H1 (cell line): Measurements from ENCODE around the gene IQGAP3. TPM values are rescaled to one million over a fixed set of nuclear protein-coding genes. Genes with fewer than 3 reads are reported as not detected.
A peak's percentile ranks its signal among the peaks of the same experiment; 100 is the strongest.

ENCODE experiments used
- CTCF ChIA-PET: fragments of 300-600 bp; sonication (Branson Sonifier 250); formaldehyde crosslinking; loops from one replicate; lab custom pipeline; 2021; ENCODE audit not compliant: partially characterized antibody; lab: Charles Lee
- POLR2A ChIA-PET: fragments of 300-600 bp; sonication (Branson Sonifier 250); formaldehyde crosslinking; loops from one replicate; lab custom pipeline; 2021; ENCODE audit warnings: inconsistent platforms; ENCODE audit not compliant: partially characterized antibody; lab: Charles Lee
- DNase-seq, 2 experiments: peaks; one replicate each; pipeline versions ENCODE4 v3.0.0 to v3.0.0-alpha.2; 2010 to 2022; ENCODE audit warnings: low spot score in 2 of 2, low read depth in 1 of 2, mixed read lengths in 1 of 2
- FAIRE-seq: peaks from 2 replicates; lab custom pipeline; 2011; peaks lifted over from hg19 to GRCh38; lab: Jason Lieb, UNC
- H2AFZ ChIP-seq: 2 replicates; pipeline ENCODE4 v1.8.1; 2012; ENCODE audit warnings: low read length, inconsistent platforms
- H2AK5ac ChIP-seq: 2 replicates; pipeline ENCODE4 v1.6.1; 2013; ENCODE audit warnings: low read depth, low read length
- H2BK120ac ChIP-seq: replicated peaks from 2 replicates; pipeline ENCODE3; 2013; ENCODE audit warnings: low read depth, low read length, inconsistent platforms
- H2BK12ac ChIP-seq: 2 replicates; pipeline ENCODE4 v1.6.1; 2013; ENCODE audit warnings: low read depth, low read length
- H2BK15ac ChIP-seq: 2 replicates; pipeline ENCODE4 v1.6.1; 2013; ENCODE audit warnings: low read length
- H2BK20ac ChIP-seq: 2 replicates; pipeline ENCODE4 v1.6.1; 2013; ENCODE audit warnings: low read length
- H2BK5ac ChIP-seq: 2 replicates; pipeline ENCODE4 v1.6.1; 2013; ENCODE audit warnings: low read depth, low read length
- H3K14ac ChIP-seq: 2 replicates; pipeline ENCODE4 v1.6.1; 2013; ENCODE audit warnings: inconsistent platforms; ENCODE audit not compliant: insufficient read length
- H3K18ac ChIP-seq: 2 replicates; pipeline ENCODE4 v1.6.1; 2013; ENCODE audit warnings: low read length; ENCODE audit errors: extremely low read depth
- H3K23ac ChIP-seq: 2 replicates; pipeline ENCODE4 v1.6.1; 2013; ENCODE audit warnings: inconsistent platforms; ENCODE audit not compliant: insufficient read length
- H3K23me2 ChIP-seq: 2 replicates; pipeline ENCODE4 v1.6.1; 2013; ENCODE audit warnings: low read depth, low read length
- H3K27ac ChIP-seq: 2 replicates; pipeline ENCODE4 v1.6.1; 2011; ENCODE audit warnings: low read depth, low read length, inconsistent platforms
- H3K27me3 ChIP-seq, 4 experiments: replicated peaks in 1 of 4; 1 replicate in 1 of 4; 2 replicates in 3 of 4; pipeline versions ENCODE4 v1.6.1 to v1.8.1; 2011 to 2013; ENCODE audit warnings: low read length in 3 of 4, mild to moderate bottlenecking in 3 of 4, inconsistent platforms in 2 of 4, mixed read lengths in 2 of 4, moderate library complexity in 1 of 4; ENCODE audit not compliant: control insufficient read depth in 3 of 4, insufficient read depth in 3 of 4; ENCODE audit errors: extremely low read depth in 1 of 4
- H3K36me3 ChIP-seq, 4 experiments: 2 replicates each; pipeline versions ENCODE4 v1.6.1 to v1.8.1; 2011 to 2013; ENCODE audit warnings: mild to moderate bottlenecking in 4 of 4, low read length in 3 of 4, moderate library complexity in 2 of 4, control low read depth in 1 of 4, inconsistent platforms in 1 of 4; ENCODE audit not compliant: insufficient read depth in 4 of 4, control insufficient read depth in 2 of 4
- H3K4ac ChIP-seq: replicated peaks from 2 replicates; pipeline ENCODE3; 2013; ENCODE audit warnings: low read length, low read depth, mixed read lengths, inconsistent platforms; ENCODE audit not compliant: insufficient read length
- H3K4me1 ChIP-seq, 4 experiments: replicated peaks in 1 of 4; 1 replicate in 1 of 4; 2 replicates in 3 of 4; pipeline versions ENCODE4 v1.6.1 to v1.8.1; 2011 to 2013; ENCODE audit warnings: low read length in 3 of 4, inconsistent platforms in 2 of 4, mixed read lengths in 1 of 4; ENCODE audit not compliant: insufficient read depth in 4 of 4, control insufficient read depth in 3 of 4
- H3K4me2 ChIP-seq, 2 experiments: 2 replicates each; pipeline versions ENCODE4 v1.6.1 to v1.8.1; 2011 to 2013; ENCODE audit warnings: low read depth in 2 of 2, low read length in 2 of 2, control low read depth in 1 of 2, inconsistent platforms in 1 of 2, mild to moderate bottlenecking in 1 of 2; ENCODE audit not compliant: insufficient read depth in 1 of 2
- H3K4me3 ChIP-seq, 4 experiments: fragments of 200-600, 300-600 bp in 1 of 4; sonication (generic), shearing (Covaris generic), sonication (Bioruptor Twin) in 1 of 4; 2 replicates each; pipeline versions ENCODE4 v1.5.1 to v1.8.1; 2011 to 2016; ENCODE audit warnings: low read length in 4 of 4, low read depth in 3 of 4, control low read depth in 2 of 4, inconsistent platforms in 2 of 4, mild to moderate bottlenecking in 2 of 4, mixed read lengths in 1 of 4, moderate library complexity in 1 of 4; ENCODE audit not compliant: insufficient read depth in 2 of 4; ENCODE audit errors: extremely low read depth in 1 of 4
- H3K56ac ChIP-seq: replicated peaks from 2 replicates; pipeline ENCODE3; 2013; ENCODE audit warnings: low read depth, mild to moderate bottlenecking, mixed read lengths, low read length, inconsistent platforms; ENCODE audit not compliant: insufficient read length
- H3K79me1 ChIP-seq: 2 replicates; pipeline ENCODE4 v1.6.1; 2013; ENCODE audit warnings: low read depth, low read length, control low read depth
- H3K79me2 ChIP-seq, 2 experiments: 2 replicates each; pipeline versions ENCODE4 v1.6.1 to v1.8.1; 2012 to 2013; ENCODE audit warnings: low read length in 2 of 2, mild to moderate bottlenecking in 2 of 2, inconsistent platforms in 1 of 2; ENCODE audit not compliant: insufficient read depth in 2 of 2, control insufficient read depth in 1 of 2
- H3K9ac ChIP-seq, 4 experiments: replicated peaks in 1 of 4; 1 replicate in 1 of 4; 2 replicates in 3 of 4; pipeline versions ENCODE4 v1.6.1 to v1.8.1; 2011 to 2013; ENCODE audit warnings: low read depth in 3 of 4, low read length in 3 of 4, control low read depth in 2 of 4, mild to moderate bottlenecking in 2 of 4, moderate library complexity in 2 of 4, inconsistent platforms in 1 of 4; ENCODE audit errors: extremely low read depth in 1 of 4
- H3K9me3 ChIP-seq, 2 experiments: 2 replicates each; pipeline versions ENCODE4 v1.6.1 to v1.8.1; 2012 to 2013; ENCODE audit warnings: mild to moderate bottlenecking in 2 of 2, moderate library complexity in 2 of 2, control low read depth in 1 of 2, inconsistent platforms in 1 of 2, low read depth in 1 of 2, low read length in 1 of 2, mixed read lengths in 1 of 2; ENCODE audit not compliant: insufficient read depth in 2 of 2
- H4K20me1 ChIP-seq, 2 experiments: replicated peaks in 1 of 2; 2 replicates each; pipeline versions ENCODE3 to v1.8.1; 2011 to 2013; ENCODE audit warnings: inconsistent platforms in 2 of 2, low read length in 2 of 2, mild to moderate bottlenecking in 1 of 2; ENCODE audit not compliant: insufficient read depth in 2 of 2, control insufficient read depth in 1 of 2
- H4K5ac ChIP-seq: 2 replicates; pipeline ENCODE4 v1.6.1; 2013; ENCODE audit warnings: low read length, low read depth, mixed read lengths, inconsistent platforms; ENCODE audit not compliant: insufficient read length
- H4K8ac ChIP-seq: 2 replicates; pipeline ENCODE4 v1.8.0; 2013; ENCODE audit warnings: mild to moderate bottlenecking, moderate library complexity, low read length, inconsistent platforms; ENCODE audit not compliant: insufficient read depth; ENCODE audit errors: extremely low read depth
- H4K91ac ChIP-seq: replicated peaks from 2 replicates; pipeline ENCODE3; 2013; ENCODE audit warnings: low read length, mixed read lengths, inconsistent platforms; ENCODE audit not compliant: insufficient read length
- ASH2L ChIP-seq: fragments of 200-600, 300-600 bp; sonication (generic); IDR thresholded peaks from one replicate; pipeline ENCODE4 v1.7.1; 2017; ENCODE audit warnings: low read length
- CTCF ChIP-seq, 3 experiments: IDR thresholded peaks; 1 replicate in 2 of 3; 2 replicates in 1 of 3; pipeline versions ENCODE4 v1.5.1 to v1.6.1; 2011; ENCODE audit warnings: low read length in 3 of 3, mild to moderate bottlenecking in 3 of 3, inconsistent platforms in 2 of 3, low read depth in 1 of 3, moderate library complexity in 1 of 3; ENCODE audit not compliant: insufficient read depth in 1 of 3; ENCODE audit errors: control extremely low read depth in 1 of 3
- MAX ChIP-seq: IDR thresholded peaks from 2 replicates; pipeline ENCODE4 v1.6.1; 2012; ENCODE audit warnings: inconsistent platforms
- POLR2A ChIP-seq, 2 experiments: IDR thresholded peaks; 1 replicate in 1 of 2; 2 replicates in 1 of 2; pipeline ENCODE4 v1.6.1; 2011; ENCODE audit warnings: low read depth in 2 of 2, low read length in 2 of 2, mild to moderate bottlenecking in 2 of 2; ENCODE audit errors: control extremely low read depth in 1 of 2
- SRF ChIP-seq: IDR thresholded peaks from 2 replicates; pipeline ENCODE4 v1.6.1; 2011; ENCODE audit warnings: mild to moderate bottlenecking, low read depth, low read length, moderate library complexity
- WGBS, 2 experiments: shearing (Covaris generic) in 1 of 2; methylation state at CpG; one replicate each; pipeline versions ENCODE4 v1.1.6 to v1.1.7; 2013 to 2015; ENCODE audit warnings: low lambda C conversion rate in 2 of 2, mixed read lengths in 2 of 2, inconsistent platforms in 1 of 2, low coverage in 1 of 2, missing lambda C conversion rate in 1 of 2; ENCODE audit not compliant: insufficient replicate concordance in 2 of 2, insufficient coverage in 1 of 2, insufficient read length in 1 of 2; ENCODE audit errors: extremely low coverage in 1 of 2, missing lambda C conversion rate in 1 of 2; 5-methylcytosine and 5-hydroxymethylcytosine counted together
- polyA plus RNA-seq, 7 experiments: library from polyadenylated mRNA; depleted of rRNA in 3 of 7; stranded (reverse) in 5 of 7; unstranded in 2 of 7; fragments of >200 nt in 5 of 7; fragments of 200-250 nt in 2 of 7; gene quantifications; 1 replicate in 5 of 7; 2 replicates in 1 of 7; 4 replicates in 1 of 7; pipeline versions ENCODE4 v1.2.1 to v1.2.3, GENCODE V29; 2011 to 2013; ENCODE audit warnings: missing spikeins in 2 of 7, mixed read lengths in 2 of 7
- total RNA-seq: library from RNA; stranded (reverse); fragmentation: NEBNext Ultra II Directional; extraction: Animal tissue kit (Norgen Biotek cat#: 25700); gene quantifications from 2 replicates; pipeline ENCODE4 v1.2.1, GENCODE V29; 2021

The IQGAP3 gene
- total and polyA plus RNA-seq, 2 of the 8 experiments (the other 6 are each of a cell fraction or from before 2014, with no cell fraction given), result 14.6 to 22.3 TPM

DNA sequence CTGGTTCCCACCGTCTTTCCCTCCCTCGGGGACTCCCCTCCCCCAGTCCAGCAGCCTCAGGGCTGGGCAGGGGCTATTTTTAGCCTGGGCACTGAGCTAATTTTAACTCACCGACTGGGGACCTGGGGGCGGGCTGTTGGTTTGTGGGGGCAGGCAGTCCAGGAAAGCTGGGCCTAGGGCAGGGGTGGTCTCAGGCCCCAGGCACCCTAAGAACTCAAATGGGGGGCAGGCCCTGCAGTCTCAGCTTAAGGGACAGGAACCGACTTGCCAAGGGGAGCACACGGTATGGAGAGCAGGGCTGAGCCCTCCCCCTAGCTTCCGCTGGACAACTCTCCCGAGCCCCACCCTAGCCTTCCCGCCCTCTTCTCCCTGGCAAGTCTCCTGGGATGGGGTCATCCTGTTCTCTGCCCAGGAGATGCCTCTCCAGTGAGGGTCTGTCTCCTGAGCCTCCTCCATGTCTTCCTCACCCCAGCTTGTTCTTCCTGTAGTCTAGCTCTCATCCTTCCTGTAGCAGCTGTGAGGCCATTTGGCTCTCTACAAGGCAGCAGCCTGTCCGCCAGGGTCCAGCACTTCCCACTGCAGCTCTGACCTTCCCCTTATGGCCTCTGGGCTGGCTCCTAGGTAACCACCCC is 81.8 kb downstream of the IQGAP3 start:
- H4K20me1 ChIP-seq, result peaks cover 2 to 18% of the 10 kb centered on the region in 2 experiments
- no peak overlapping the region for H4K8ac ChIP-seq
- no peak overlapping the region for H4K5ac ChIP-seq
- 35% methylated on average over 7 of the region's 10 CpGs; no CpG with 5 or more reads in 1 of the 2 experiments for WGBS, 2 experiments
- H2BK120ac ChIP-seq, result no peak overlapping the region
- peak overlapping the region in 1 of 4 experiments; percentile 15; a peak in 2 of 7 replicates for H3K9ac ChIP-seq
- no peak overlapping the region; the same call in 1 of the 2 replicates for H3K18ac ChIP-seq
- H3K4me3 ChIP-seq, result peak overlapping the region in 3 of 4 experiments; percentile 19 to 51 (median 24); a peak in 3 of 8 replicates
- POLR2A ChIA-PET, result interaction anchor here (0.6 to 16.1 kb wide), 7 partner anchors 10 to 130 kb away, joined by 3 to 166 read pairs (median 5); partner anchors contain the start of genes MEF2D and NAXE
- FAIRE-seq (no peak), DNase-seq (peak in 1 of 2 experiments; percentile 67)
- H3K23me2 ChIP-seq, result no peaks in the 10 kb centered on the region; the same call in 1 of the 2 replicates
- peak overlapping the region; percentile 11; the same call in 1 of the 2 replicates for H2BK20ac ChIP-seq
- H3K79me2 ChIP-seq, result peaks cover 0 to 82% of the 10 kb centered on the region in 2 experiments; a peak in 2 of 4 replicates
- peak overlapping the region; percentile 63 for H2BK5ac ChIP-seq
- peak overlapping the region; percentile 61; the same call in 1 of the 2 replicates for H3K27ac ChIP-seq
- H3K27me3 ChIP-seq, result no peaks in the 10 kb centered on the region
- peak overlapping the region; percentile 67 for H4K91ac ChIP-seq
- H2AK5ac ChIP-seq, result no peak overlapping the region; the same call in 1 of the 2 replicates
- H3K14ac ChIP-seq, result no peak overlapping the region
- H3K9me3 ChIP-seq, result no peaks in the 10 kb centered on the region
- TF ChIP-seq MAX, result 0 out of 2 replicates have a peak, but pooled peaks have one; percentile 15
- TF ChIP-seq ASH2L, result peak; percentile 30
- TF ChIP-seq POLR2A (IDR thresholded peaks at IDR 0.05; ENCODE audit: control extremely low read depth in 1 of 2, low read depth in 2 of 2, low read length in 2 of 2), result no peak
- TF ChIP-seq SRF, result no peak
- peak in 1 of 3 experiments; percentile 4; a peak in 2 of 4 replicates for TF ChIP-seq CTCF (IDR thresholded peaks at IDR 0.05; ENCODE audit: control extremely low read depth in 1 of 3, insufficient read depth in 1 of 3, low read depth in 1 of 3, low read length in 3 of 3)
- peaks cover 9 to 51% (median 31%) of the 10 kb centered on the region in 4 experiments for H3K4me1 ChIP-seq
- H3K56ac ChIP-seq, result no peak overlapping the region
- CTCF ChIA-PET, result interaction anchor here (0.6 to 17.4 kb wide), 18 partner anchors 7 to 266 kb away, joined by 3 to 236 read pairs (median 4); partner anchors contain the start of gene MEF2D
- H3K36me3 ChIP-seq, result no peaks in the 10 kb centered on the region
- H2BK12ac ChIP-seq, result peak overlapping the region; percentile 89; the same call in 1 of the 2 replicates
- H2BK15ac ChIP-seq, result no peak overlapping the region
- H2AFZ ChIP-seq, result no peak overlapping the region
- H3K4ac ChIP-seq, result no peak overlapping the region
- H3K23ac ChIP-seq, result no peak overlapping the region
- H3K4me2 ChIP-seq, result peak overlapping the region; percentile 69 to 79
- H3K79me1 ChIP-seq, result peaks cover 28% of the 10 kb centered on the region
